PC-3 (cell line): Measurements from ENCODE around the gene NEK4.

Experiments
- CTCF ChIP-seq: fragments of 300-600 bp; sonication (generic); conservative IDR thresholded peaks from 2 replicates; pipeline ENCODE4 v1.5.1; 2017; ENCODE audit warnings: antibody characterized with exemption, low read depth, mild to moderate bottlenecking, low read length
- EZH2 ChIP-seq: fragments of 300-600 bp; sonication (generic); IDR thresholded peaks from one replicate; pipeline ENCODE4 v1.6.1; 2017; ENCODE audit warnings: antibody characterized with exemption, mild to moderate bottlenecking, low read length; ENCODE audit not compliant: unreplicated experiment

- no peak for TF ChIP-seq CTCF
- TF ChIP-seq EZH2 = no peak
These were observed 76.1 kb downstream of the NEK4 start for GRCh38 chr3:52694528-52695189.
